ENCODE measurements around the gene ZIM2.

- TF ChIP-seq CTCF (conservative IDR thresholded peaks at IDR 0.05) (peak; percentile 62), EZH2 (IDR thresholded peaks at IDR 0.05; ENCODE audit: low read depth) (no peak)
These were observed 114.6 kb downstream of the ZIM2 start for GRCh38 chr19:56725829-56726424.

Data from PC-9 (cell line).